HUES64 (cell line): Measurements from ENCODE around the gene HIRIP3.

Source experiments
- H3K27ac ChIP-seq: 2 replicates; pipeline ENCODE4 v1.7.0; 2013; ENCODE audit warnings: low read depth, low read length, inconsistent platforms
- H3K27me3 ChIP-seq: 2 replicates; pipeline ENCODE4 v1.6.1; 2013; ENCODE audit warnings: mild to moderate bottlenecking, low read length; ENCODE audit not compliant: insufficient read depth
- H3K36me3 ChIP-seq: 2 replicates; pipeline ENCODE4 v1.6.1; 2013; ENCODE audit warnings: mild to moderate bottlenecking, low read length; ENCODE audit not compliant: insufficient read depth
- H3K4me1 ChIP-seq: 2 replicates; pipeline ENCODE4 v1.6.1; 2013; ENCODE audit warnings: mild to moderate bottlenecking, low read length, moderate library complexity; ENCODE audit not compliant: insufficient read depth
- H3K4me3 ChIP-seq: 2 replicates; pipeline ENCODE4 v1.5.1; 2013; ENCODE audit warnings: mild to moderate bottlenecking, low read length, moderate library complexity
- H3K9ac ChIP-seq: 2 replicates; pipeline ENCODE4 v1.6.1; 2013; ENCODE audit warnings: mild to moderate bottlenecking, low read depth, low read length
- H3K9me3 ChIP-seq: 2 replicates; pipeline ENCODE4 v1.6.1; 2013; ENCODE audit warnings: low read depth, low read length; ENCODE audit not compliant: insufficient read depth
- WGBS: fragments of 150-250, 120-280 bp; methylation state at CpG from one replicate; pipeline ENCODE4 v1.1.7; 2013; ENCODE audit warnings: missing lambda C conversion rate; 5-methylcytosine and 5-hydroxymethylcytosine counted together

The HIRIP3 gene

GRCh38 chr16:29977063-29977825 lies 18.2 kb downstream of the HIRIP3 start:
- H3K36me3 ChIP-seq, result peaks cover 55% of the 10 kb centered on the region
- peaks cover 9% of the 10 kb centered on the region for H3K9me3 ChIP-seq
- 91% methylated on average over 9 of the region's 9 CpGs for WGBS
- H3K27me3 ChIP-seq, result peaks cover 8% of the 10 kb centered on the region
- H3K4me3 ChIP-seq, result peak overlapping the region; percentile 78; the same call in 1 of the 2 replicates
- H3K27ac ChIP-seq, result no peak overlapping the region
- peaks cover 26% of the 10 kb centered on the region for H3K4me1 ChIP-seq
- no peak overlapping the region for H3K9ac ChIP-seq

- H3K4me1 ChIP-seq, result peaks cover 26% of the 10 kb centered on the region
- H3K9me3 ChIP-seq, result peaks cover 9% of the 10 kb centered on the region
- peak overlapping the region; percentile 78 for H3K4me3 ChIP-seq
- H3K36me3 ChIP-seq, result peaks cover 54% of the 10 kb centered on the region
- peaks cover 11% of the 10 kb centered on the region for H3K27me3 ChIP-seq
- H3K9ac ChIP-seq, result 0 out of 2 replicates have a peak overlapping the region, but pooled peaks have one; percentile 24
- H3K27ac ChIP-seq, result no peak overlapping the region; the same call in 1 of the 2 replicates
- 51% methylated on average over 6 of the region's 6 CpGs for whole genome bisulfite sequencing
Observed at GRCh38 chr16:29975811-29976511, 19.5 kb downstream of the HIRIP3 start.

- H3K9me3 ChIP-seq, result peaks cover 9% of the 10 kb centered on the region
- H3K4me1 ChIP-seq, result peaks cover 26% of the 10 kb centered on the region
- H3K9ac ChIP-seq, result no peak overlapping the region
- H3K27ac ChIP-seq, result no peak overlapping the region
- H3K27me3 ChIP-seq, result peaks cover 11% of the 10 kb centered on the region
- WGBS, result 83% methylated on average over 5 of the region's 5 CpGs
- H3K36me3 ChIP-seq, result peaks cover 45% of the 10 kb centered on the region
- H3K4me3 ChIP-seq, result peak overlapping the region; percentile 78
Observed at GRCh38 chr16:29975134-29975538, 20.3 kb downstream of the HIRIP3 start.

- peak overlapping the region; percentile 78 for H3K4me3 ChIP-seq
- 8% methylated on average over 29 of the region's 31 CpGs for WGBS
- H3K36me3 ChIP-seq, result peaks cover 43% of the 10 kb centered on the region
Observed at GRCh38 chr16:29974291-29975133, 20.9 kb downstream of the HIRIP3 start.

GRCh38 chr16:29973384-29974246 lies 21.8 kb downstream of the HIRIP3 start, which contains the start of gene TAOK2:
Gene TAOK2 (plus strand): TSS chr16:29973868. CDS start chr16:29977773, 3,905 bp downstream.
- 2% methylated on average over 75 of the region's 75 CpGs for WGBS
- H3K27me3 ChIP-seq, result peaks cover 11% of the 10 kb centered on the region
- peak within 1 kb of the TSS; percentile 60 for H3K9ac ChIP-seq
- H3K36me3 ChIP-seq, result peaks cover 38% of the 10 kb centered on the region
- H3K4me3 ChIP-seq, result peak within 1 kb of the TSS; percentile 78
- peaks cover 26% of the 10 kb centered on the region for H3K4me1 ChIP-seq
- peak within 1 kb of the TSS; percentile 66 for H3K27ac ChIP-seq
- peaks cover 9% of the 10 kb centered on the region for H3K9me3 ChIP-seq

More at GRCh38 chr16:29974291-29975133, 20.9 kb downstream of the HIRIP3 start:
- H3K9me3 ChIP-seq, result peaks cover 9% of the 10 kb centered on the region
- H3K4me1 ChIP-seq, result peaks cover 26% of the 10 kb centered on the region
- H3K9ac ChIP-seq, result peak overlapping the region; percentile 60
- H3K27me3 ChIP-seq, result peaks cover 11% of the 10 kb centered on the region
- H3K27ac ChIP-seq, result peak overlapping the region; percentile 66

- Histone ChIP-seq H3K27ac (no peak overlapping the region), H3K4me3 (no peak overlapping the region), H3K36me3 (peaks cover 38% of the 10 kb centered on the region), H3K4me1 (peaks cover 26% of the 10 kb centered on the region), H3K9ac (no peak overlapping the region), H3K27me3 (peaks cover 11% of the 10 kb centered on the region), H3K9me3 (peaks cover 9% of the 10 kb centered on the region)
- 78% methylated on average over 6 of the region's 6 CpGs for WGBS
Observed at GRCh38 chr16:29972992-29973383, 22.4 kb downstream of the HIRIP3 start.

- Histone ChIP-seq H3K9me3 (peaks cover 9% of the 10 kb centered on the region), H3K27me3 (peaks cover 11% of the 10 kb centered on the region), H3K27ac (no peak overlapping the region), H3K9ac (no peak overlapping the region), H3K36me3 (peaks cover 35% of the 10 kb centered on the region), H3K4me3 (no peak overlapping the region), H3K4me1 (peaks cover 26% of the 10 kb centered on the region)
- 91% methylated on average over 1 of the region's 1 CpG for WGBS
Observed at GRCh38 chr16:29972500-29972899, 22.9 kb downstream of the HIRIP3 start.

- H3K4me3 ChIP-seq, result no peak overlapping the region
- H3K9me3 ChIP-seq, result peaks cover 9% of the 10 kb centered on the region
- H3K36me3 ChIP-seq, result peaks cover 39% of the 10 kb centered on the region
- H3K4me1 ChIP-seq, result peaks cover 16% of the 10 kb centered on the region
- 88% methylated on average over 8 of the region's 8 CpGs for WGBS
- H3K27me3 ChIP-seq, result peaks cover 11% of the 10 kb centered on the region
- H3K27ac ChIP-seq, result no peak overlapping the region
- no peak overlapping the region for H3K9ac ChIP-seq
Observed at GRCh38 chr16:29971304-29971703, 24.1 kb downstream of the HIRIP3 start.

GRCh38 chr16:29968205-29968604 lies 27.2 kb downstream of the HIRIP3 start:
- Histone ChIP-seq H3K27me3 (peaks cover 11% of the 10 kb centered on the region), H3K4me3 (no peak overlapping the region), H3K27ac (no peak overlapping the region), H3K9me3 (peaks cover 9% of the 10 kb centered on the region), H3K4me1 (no peaks in the 10 kb centered on the region), H3K9ac (no peak overlapping the region), H3K36me3 (peaks cover 50% of the 10 kb centered on the region)
- 97% methylated on average over 3 of the region's 4 CpGs for WGBS
